ENCODE measurements around the gene POLN.

DNA sequence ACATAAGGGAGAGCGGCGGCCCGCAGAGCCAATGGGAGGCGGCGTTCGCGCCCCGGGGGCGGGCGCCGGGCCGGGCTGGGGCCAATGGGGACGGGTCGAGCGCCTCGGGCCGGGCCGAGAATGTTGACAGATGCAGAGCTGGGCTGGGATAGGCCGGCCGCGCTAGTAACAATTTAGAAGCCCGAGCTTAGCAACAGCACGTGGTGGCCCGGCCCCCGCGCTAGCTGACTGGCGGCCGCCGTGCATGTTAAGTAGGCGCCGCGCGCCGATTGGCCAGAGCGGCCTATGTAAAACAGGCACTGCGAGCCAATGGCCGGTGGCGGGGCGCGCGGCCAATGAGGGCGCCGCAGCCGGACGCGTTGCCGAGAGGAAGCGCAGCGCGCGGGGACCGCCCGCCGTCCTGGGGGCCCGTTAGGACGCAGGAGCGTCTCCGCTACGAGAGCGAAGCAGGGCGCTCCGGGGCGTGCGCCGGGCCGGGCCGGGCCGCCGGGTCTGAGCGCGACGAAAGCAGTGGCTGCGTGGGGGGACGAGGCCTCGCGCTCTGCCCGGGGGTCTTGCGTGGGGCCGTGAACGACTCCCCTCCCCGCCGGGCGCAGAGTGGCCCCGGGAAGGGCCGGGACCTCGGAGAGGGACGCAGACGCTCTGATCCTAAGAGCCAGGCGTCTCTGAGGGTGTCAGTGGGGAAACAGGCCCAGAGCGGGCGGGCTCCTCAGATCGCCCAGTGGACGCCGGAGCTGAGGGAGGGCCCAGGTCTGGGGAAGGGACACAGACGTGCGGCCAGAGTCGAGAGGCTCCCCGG, 20.4 kb upstream of the POLN start:
- TF ChIP-seq, protein P1, sequence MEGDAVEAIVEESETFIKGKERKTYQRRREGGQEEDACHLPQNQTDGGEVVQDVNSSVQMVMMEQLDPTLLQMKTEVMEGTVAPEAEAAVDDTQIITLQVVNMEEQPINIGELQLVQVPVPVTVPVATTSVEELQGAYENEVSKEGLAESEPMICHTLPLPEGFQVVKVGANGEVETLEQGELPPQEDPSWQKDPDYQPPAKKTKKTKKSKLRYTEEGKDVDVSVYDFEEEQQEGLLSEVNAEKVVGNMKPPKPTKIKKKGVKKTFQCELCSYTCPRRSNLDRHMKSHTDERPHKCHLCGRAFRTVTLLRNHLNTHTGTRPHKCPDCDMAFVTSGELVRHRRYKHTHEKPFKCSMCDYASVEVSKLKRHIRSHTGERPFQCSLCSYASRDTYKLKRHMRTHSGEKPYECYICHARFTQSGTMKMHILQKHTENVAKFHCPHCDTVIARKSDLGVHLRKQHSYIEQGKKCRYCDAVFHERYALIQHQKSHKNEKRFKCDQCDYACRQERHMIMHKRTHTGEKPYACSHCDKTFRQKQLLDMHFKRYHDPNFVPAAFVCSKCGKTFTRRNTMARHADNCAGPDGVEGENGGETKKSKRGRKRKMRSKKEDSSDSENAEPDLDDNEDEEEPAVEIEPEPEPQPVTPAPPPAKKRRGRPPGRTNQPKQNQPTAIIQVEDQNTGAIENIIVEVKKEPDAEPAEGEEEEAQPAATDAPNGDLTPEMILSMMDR (IDR thresholded peaks at IDR 0.05), result peak in 1 of 4 experiments; percentile 9
- TF ChIP-seq POLR2A (IDR thresholded peaks at IDR 0.05), result peak; percentile 94 to 97

All from uterus (tissue), 2 donors.